Muscle of arm (tissue), 12 donors: Measurements from ENCODE around the gene VOPP1. TPM values are rescaled to one million over a fixed set of nuclear protein-coding genes. Genes with fewer than 3 reads are reported as not detected.
A peak's percentile ranks its signal among the peaks of the same experiment; 100 is the strongest.

Source experiments
- DNase-seq: peaks from one replicate; pipeline ENCODE4 v3.0.0-alpha.2; 2013
- polyA plus RNA-seq, 12 donors: library from polyadenylated mRNA; unstranded; fragments of 120-200 nt; gene quantifications; one replicate each; pipeline ENCODE4 v1.2.1, GENCODE V29; 2013; ENCODE audit not compliant: insufficient read length in 12 of 12

Gene VOPP1
- polyA plus RNA-seq, 12 donors, result 18.8 to 54.0 (median 25.8) TPM; not detected in 1

DNA sequence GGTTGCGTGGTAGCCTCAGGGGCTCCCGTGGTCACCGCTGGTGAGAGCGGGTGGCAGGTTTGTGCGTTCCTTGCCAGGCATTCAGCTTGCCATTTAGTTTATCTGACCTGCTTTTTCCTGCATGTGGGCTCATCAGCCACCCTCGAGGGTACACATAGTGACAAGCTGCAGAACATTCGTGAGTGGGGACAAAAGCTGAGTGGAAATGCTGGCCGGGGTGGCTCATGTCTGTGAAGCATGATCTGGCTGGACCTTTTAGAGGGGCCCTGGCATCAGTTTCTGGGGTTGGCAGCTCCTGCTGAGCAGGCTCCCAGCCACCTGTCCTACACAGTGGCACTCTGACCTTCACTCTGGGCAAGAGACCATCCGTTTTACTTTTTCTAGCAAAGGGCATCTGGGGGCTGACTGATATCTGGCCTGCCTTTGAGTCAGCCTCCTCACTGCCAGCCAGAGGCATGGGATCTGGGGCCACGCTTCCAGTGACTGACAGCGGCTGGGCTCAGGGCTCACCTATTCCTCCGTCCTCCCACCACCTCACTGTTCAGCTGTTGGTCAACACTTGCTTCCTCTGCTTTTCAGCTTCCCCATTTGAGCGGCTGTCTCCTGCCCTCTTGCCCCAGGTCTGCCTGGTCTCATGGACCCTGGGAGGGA lies 132.1 kb downstream of the VOPP1 start:
- DNase-seq, result no peak

GRCh38 chr7:55439627-55440026 lies 132.7 kb downstream of the VOPP1 start:
- no peak for DNase-seq

- no peak for DNase-seq
These were observed 133.4 kb downstream of the VOPP1 start for GRCh38 chr7:55438757-55439525.

GRCh38 chr7:55438085-55438756 lies 134.1 kb downstream of the VOPP1 start:
- DNase-seq, result no peak

GRCh38 chr7:55437375-55437774 lies 134.9 kb downstream of the VOPP1 start:
- no peak for DNase-seq

DNA sequence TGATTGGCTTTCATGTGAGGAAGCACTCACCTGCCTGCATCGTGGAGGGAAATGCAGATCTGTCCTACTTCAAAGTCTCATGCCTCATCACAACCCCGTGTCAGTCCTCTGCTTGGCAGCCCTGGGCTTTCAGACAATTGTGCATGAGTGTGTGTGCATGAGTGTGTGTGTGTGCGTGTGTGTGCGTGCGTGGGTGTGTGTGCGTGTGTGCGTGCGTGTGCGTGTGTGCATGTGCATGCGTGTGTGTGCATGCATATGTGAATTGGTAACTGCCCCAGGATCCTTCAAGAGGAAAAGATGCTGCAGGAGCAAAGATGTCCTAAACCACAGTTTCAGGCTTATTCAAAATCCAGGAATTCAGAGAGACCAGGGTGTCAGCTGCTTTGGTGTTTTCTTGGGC lies 135.8 kb downstream of the VOPP1 start:
- no peak for DNase-seq

GRCh38 chr7:55435466-55435865 lies 136.8 kb downstream of the VOPP1 start:
- DNase-seq, result no peak

DNA sequence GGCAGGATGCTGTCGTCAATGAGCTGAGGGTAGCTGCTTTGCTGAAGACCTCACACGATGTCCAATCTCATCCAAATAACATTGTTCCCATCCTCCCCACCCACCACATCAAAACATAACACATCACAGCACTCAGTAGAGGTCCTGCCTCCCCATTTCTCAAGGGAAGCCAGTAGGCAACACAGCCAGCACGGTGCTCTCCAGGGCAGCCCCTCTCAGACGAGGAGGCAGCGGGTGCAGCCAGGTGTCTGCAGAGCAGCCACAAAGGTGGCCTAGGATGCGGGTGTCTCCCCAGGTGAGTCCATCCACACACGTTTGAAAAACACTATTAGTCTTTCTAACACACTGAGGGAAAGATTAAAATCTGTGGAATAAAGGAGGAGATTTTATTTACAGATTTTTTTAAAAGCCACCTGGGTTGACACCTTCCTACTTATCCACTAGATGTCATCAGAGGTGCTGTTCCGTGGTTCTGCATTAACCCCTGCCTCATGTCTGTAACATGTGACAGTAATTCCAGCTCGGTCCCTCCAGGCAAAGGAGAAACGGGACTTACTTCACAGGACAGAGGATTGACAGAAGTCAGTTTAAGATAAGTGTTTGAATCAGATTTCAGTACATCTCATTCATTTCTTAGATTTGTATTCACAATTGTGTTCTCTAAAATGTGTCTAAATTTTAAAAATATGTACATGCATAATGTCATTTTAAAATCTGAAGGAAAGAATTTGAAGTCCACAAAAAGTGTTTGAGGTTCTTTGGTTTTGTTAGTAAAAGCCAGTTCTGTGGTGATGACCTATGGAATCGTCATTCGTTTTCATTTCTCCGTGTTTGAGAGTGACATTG lies 139.1 kb downstream of the VOPP1 start:
- no peak for DNase-seq

- DNase-seq, result no peak
These were observed 139.8 kb downstream of the VOPP1 start for GRCh38 chr7:55432506-55432905.

GRCh38 chr7:55431898-55432297 lies 140.4 kb downstream of the VOPP1 start:
- no peak for DNase-seq

GRCh38 chr7:55429835-55430499 lies 142.3 kb downstream of the VOPP1 start:
- no peak for DNase-seq

DNA sequence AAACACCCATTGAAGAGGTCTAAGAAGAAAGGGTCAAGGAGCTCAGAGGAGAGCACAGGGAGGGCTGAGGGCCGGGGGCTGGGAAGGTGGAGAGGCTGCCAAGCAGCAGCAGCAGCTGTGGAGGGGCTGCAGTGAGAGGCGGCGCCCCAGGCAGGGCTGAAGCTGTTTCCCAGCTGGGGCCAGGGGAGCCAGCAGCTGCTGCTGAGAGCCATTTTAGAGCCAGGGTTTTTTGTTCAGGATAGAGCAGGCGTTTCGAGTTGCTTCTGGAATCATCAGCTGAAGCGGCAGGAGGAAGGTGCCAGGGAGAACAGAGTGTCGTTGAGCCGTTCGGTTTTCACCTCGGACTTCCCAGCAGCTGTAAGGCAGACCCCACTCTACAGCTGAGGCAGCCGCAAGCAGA lies 144.5 kb downstream of the VOPP1 start:
- peak; percentile 69 for DNase-seq

DNA sequence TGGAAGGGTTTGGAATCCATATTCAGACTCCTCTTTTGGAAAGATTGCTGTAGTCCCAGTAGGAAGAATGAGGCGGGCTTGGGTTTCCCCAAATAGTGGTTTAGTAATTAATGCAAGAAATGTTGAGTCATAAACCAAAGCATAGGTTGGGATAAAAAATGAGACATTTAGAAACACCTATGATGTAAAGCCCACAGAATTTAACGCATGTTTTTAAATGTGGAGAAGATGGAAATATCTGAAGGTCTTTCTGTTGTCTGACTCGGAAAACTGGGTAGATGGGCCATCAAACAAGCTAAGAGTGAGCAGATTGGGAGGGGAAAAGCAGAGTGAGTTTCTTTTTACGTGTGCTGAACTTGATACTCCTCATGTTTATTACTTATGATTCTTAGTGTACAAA lies 145.0 kb downstream of the VOPP1 start:
- DNase-seq, result no peak

DNA sequence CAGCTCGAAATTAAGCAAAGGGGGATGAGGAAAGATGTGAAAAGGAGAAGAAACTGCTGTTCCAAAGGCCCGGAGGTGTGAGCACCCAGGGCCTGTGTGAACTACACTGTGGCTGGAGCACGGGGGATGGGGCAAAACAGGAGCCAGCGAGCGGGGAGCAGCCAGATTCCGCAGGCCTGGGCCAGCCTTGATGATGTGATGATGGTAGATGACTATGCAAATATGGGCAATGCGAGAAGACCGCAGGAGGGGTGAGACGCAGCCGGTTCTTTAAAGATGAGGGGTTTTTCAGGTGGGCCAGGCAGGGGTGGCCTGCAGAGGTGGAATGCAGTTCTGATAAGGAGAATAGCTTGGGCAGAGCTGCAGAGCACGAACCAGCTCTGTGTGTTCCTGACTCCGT lies 145.6 kb downstream of the VOPP1 start:
- DNase-seq, result no peak

DNA sequence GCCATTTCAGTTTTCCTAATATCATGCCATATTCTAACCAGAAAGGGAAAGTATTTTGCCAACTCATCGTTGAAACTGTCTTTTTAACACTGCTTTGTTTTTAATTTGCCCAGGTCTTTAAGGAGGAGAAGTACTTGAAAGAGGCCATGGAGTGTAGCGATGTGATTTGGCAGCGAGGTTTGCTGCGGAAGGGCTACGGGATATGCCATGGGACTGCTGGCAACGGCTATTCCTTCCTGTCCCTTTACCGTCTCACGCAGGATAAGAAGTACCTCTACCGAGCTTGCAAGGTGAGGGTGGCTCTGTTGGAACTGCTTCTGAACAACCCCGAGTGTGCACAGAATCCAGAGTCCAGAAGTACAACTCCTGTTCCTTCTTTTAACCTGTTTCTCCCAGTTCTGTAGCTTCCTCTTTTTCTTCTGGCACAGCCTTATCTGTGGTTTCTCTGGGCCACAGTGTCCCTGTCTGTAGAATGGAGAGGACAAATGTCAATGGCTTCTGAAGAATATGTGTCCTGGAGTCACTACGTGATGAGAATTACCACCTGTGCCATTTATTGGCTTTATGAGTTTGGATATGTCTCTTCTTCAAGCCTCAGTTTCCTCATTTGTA lies 147.1 kb downstream of the VOPP1 start:
- no peak for DNase-seq

DNA sequence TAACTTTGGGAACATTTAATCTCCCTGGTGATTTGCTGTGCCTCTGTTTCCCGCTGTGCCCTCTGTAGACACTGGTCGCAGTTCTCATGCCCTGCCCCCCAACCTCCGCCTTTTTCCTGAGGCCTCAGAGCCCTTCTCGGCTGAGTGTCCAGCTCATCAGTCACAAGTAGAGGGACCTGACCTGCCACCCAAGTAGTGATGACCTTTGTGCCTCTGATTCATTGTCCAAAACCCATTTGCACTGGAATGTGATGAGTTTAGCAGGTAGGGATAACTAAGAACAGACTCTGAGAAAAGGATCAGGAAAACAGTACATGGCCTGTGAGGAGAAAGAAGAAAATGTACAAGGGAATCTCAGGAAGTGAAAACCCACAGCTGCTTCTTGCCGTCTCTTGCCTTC lies 148.4 kb downstream of the VOPP1 start:
- no peak for DNase-seq

- no peak for DNase-seq
These were observed 149.0 kb downstream of the VOPP1 start for GRCh38 chr7:55423277-55423711.
